ENCODE results near the gene ZNF775.
"Not testable (repeated sequence)": the region's sequence is repeated elsewhere in the genome, so short reads cannot be mapped to it uniquely, and the experiment has no call there.

The ZNF775 gene

DNA sequence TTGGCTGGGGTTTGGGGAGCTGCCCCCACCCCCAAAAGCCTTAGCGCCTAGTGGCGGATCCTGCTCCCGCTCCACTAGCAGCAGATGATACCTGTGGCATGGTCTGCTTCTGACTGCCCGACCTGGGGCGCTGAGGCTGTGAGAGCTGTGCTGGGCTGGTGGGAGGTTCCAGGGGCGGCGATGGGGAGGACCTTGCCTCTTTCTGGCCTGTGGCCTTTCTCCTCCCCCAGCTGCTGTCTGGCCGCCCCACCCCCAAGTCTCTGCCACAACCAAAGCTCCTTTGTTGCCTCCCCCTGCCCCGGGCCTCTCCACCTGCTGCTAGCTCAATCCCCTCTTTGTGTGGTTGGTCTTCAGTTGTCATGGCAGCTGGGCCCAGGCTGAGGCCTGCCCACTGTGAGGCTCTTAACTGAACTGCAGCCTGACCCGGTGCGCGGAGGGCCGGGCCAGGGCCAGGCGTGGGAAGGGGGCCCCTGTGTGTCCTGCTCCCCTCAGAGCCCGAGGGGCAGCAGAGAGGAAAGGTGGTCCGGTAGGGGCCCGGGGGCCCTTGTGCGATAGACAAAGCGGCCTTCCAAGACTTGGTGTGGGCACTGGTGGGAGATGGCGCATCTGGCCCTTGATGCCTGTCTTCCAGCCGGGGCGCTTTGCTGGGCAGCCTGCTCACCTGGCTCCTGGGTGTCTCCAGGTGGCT is 4.7 kb downstream of the ZNF775 start:
- DNase-seq: peak; percentile 91

DNA sequence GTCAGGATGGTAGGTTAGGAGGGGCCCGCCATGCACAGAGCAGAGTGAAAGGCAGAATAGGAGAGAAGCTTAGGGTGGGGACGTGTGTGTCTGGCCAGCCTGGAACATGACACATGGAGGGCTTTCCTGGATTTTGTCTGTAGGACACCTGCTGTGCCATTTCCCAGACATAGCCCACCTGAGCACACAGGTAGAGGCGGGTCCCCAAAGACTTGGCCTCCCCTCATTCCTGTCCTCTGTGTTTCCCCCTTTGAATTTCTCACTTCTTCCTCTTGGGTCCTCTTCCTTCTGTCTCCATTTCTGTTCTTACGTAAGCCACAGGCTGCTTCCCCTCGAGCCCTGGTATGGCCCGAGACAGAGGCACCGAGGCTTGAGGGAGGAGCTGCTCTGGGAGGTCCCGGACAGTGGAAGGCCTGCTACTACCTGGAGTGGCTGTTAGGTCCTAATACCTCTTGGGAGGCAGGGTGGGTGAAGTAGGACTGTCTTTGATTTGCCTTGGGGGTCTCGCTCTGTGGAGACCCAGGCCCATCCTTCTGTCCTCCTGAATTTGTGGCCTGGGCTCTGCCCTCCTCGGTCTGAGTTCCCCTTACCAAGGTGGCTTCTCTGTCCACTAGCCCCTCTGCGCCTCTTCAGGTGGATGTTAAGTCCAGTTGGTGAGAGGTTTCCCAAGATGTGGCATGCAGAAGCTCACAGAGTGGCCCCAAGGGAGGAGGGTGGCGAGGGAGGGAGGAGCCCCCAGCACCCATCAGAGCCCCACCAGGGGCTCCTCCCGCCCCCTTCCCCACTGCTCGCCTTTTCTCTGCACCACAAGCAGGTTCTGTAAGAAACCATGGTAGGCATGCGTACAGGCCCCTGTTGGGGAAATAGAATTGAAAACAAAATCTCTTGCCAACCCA is 5.5 kb downstream of the ZNF775 start:
- DNase-seq: no peak

DNA sequence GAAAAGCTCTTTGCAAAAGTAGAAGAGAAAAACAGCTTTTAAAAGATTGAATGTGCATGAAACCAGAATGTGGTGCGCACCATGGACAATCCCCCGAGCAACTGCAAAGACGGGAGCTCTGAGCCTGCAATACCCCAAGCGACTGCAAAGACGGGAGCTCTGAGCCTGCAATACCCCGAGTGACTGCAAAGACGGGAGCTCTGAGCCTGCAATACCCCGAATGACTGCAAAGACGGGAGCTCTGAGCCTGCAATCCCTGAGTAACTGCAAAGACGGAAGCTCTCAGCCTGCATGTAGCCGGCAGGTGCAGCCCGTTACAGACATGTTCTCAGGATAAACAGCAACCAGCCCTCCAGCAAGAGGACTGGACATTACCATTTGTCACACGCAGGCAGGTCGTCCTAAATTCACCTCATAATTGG is 6.2 kb downstream of the ZNF775 start:
- DNase-seq: no peak

DNA sequence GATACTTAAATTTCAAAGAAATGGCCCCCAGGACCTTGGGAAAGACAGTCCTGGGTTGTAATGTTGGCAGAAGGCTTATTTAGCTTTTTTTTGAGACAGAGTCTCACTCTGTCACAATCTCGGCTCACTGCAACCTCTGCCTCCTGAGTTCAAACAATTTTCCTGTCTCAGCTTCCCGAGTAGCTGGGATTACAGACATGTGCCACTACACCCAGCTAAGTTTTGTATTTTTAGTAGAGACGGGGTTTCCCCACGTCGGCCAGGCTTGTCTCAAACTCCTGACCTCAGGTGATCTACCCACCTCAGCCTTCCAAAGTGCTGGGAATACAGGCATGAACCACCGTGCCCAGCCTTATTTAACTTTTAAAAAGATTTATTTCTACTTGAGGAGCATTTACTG is 6.8 kb downstream of the ZNF775 start:
- DNase-seq: not testable (repeated sequence)

DNA sequence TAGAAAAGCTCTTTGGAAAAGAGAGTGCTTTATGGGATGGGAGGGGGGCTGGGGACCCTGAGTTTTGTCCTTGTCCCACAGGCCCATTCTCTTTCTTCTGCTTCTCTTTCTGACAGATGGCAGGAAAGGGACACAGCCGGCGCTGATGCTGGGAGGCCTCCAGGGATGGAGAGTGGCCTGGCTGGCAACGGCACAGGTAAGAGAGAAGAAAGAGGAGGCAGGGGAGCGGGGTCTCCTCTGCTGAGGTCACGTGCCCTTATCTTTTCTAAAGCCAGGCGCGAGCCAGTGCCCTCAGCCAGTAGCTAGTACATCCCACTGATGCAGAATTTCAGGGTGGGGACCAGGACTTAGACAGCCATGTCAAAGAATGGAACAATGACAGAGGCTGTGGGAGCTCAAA is 9.2 kb downstream of the ZNF775 start:
- no peak for DNase-seq

DNA sequence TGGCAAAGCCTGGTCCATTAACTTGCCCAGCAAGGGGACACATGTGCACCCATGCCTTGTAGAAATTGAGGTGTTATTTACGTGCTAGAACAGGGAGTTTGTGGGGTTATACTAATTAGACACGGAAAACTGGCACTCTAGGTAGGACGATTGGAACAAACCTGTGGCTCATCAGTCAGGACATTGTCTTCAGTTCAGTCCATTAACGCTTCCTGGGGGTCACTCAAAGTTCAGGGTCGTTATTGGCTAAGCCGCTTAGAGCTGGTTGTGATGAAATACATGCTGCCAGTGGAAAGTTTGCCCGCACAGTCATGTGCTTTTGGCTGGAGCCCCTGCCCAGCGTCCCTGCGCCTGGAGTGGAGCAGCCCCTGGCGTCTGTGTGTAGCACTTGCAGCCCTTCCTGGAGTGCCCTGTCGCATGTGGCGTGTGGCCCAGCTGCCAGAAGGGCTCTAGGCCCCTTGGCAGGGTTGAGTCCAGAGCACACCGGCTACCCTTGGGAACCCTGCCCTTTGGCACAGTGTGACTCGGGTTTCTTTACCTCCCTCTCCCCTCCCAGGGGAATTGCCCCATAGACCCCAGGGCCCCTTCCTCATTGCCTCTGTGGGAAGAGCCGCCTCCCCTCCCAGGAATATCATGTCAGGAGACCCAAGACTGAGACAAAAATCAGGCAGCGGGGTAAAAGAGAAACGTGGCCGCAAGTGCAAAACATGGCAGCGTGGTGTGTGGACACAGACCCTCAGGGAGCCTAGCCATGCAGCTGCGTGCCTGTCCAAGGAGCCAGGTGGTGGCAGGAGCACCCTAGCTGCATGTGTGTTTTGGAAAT is 9.8 kb downstream of the ZNF775 start:
- peak; percentile 82 for DNase-seq

DNA sequence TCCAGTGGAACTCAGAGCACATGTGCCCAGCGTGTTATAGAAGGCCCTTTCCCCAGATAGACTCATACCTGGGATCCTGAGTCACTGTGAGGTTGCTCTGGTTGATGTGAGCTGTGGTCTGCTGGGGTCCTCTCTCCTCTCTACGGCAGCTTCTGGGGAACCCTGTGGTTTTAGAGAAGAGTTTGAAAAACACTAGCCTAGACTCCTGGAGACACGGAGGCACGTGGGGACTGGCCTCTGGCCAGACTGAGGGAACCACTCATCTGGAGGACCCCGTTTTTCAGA is 10.3 kb downstream of the ZNF775 start:
- DNase-seq: no peak

DNA sequence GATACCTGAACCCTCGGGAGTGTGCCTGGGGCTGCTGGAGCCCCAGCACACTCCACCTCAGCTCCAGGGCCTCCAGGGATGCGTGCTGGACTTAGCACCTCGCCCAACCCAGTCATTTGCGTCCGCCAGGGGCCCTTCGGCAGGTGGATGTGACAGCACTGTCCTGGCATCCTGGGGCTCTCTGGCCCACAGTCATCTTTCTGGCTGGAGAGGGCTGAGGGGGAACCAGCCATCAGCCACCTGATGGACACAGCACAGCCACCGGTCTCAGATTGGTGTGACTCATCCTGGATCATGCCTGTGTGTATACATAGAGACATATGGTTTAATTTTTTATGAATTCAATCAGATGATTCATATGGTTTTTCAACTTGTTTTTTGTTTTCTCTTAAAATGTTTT is 11.1 kb downstream of the ZNF775 start:
- no peak for DNase-seq

DNA sequence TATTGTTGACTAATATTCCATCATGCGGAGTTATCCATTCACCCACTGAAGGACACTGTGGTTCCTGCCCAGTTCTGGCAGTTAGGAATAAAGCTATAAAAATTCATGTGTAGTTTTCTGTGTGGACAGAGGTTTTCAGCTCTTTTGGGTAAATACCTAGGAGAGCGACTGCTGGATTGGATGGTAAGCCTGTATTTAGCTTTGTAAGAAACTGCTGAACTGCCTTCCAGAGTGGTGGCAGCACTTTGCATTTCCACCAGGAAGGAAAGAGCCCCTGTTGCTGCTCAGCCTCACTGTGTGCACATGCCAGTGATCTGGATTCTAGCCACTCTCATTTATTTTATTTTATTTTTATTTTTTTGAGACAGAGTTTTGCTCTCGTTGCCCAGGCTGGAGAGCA is 14.2 kb downstream of the ZNF775 start:
- DNase-seq: no peak

DNA sequence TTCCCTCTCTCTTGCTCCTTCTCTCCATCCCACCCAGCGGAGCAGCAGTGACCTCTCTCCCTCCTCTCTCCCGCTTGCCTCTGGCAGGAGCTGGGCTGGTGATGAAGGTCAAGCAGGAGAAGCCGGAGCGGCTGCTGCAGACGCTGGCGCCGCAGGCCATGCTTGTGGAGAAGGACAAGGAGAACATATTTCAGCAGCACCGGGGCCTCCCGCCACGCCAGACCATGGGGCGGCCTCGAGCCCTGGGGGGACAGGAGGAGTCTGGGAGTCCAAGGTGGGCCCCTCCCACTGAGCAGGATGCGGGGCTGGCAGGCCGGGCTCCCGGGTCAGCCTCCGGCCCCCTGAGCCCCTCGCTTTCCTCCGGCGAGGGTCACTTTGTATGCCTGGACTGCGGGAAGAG is 17.3 kb downstream of the ZNF775 start:
- no peak for DNase-seq

DNA sequence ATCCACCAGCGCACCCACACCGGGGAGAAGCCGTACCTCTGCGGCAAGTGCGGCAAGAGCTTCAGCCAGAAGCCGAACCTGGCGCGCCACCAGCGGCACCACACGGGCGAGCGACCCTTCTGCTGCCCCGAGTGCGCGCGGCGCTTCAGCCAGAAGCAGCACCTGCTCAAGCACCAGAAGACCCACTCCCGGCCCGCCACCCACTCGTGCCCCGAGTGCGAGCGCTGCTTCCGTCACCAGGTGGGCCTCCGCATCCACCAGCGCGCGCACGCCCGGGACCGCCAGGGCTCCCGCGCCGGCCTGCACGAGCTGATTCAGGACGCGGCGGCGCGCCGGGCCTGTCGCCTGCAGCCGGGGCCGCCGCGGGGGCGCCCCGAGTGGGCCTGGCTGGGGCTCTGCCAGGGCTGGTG is 17.7 kb downstream of the ZNF775 start:
- DNase-seq: no peak

DNA sequence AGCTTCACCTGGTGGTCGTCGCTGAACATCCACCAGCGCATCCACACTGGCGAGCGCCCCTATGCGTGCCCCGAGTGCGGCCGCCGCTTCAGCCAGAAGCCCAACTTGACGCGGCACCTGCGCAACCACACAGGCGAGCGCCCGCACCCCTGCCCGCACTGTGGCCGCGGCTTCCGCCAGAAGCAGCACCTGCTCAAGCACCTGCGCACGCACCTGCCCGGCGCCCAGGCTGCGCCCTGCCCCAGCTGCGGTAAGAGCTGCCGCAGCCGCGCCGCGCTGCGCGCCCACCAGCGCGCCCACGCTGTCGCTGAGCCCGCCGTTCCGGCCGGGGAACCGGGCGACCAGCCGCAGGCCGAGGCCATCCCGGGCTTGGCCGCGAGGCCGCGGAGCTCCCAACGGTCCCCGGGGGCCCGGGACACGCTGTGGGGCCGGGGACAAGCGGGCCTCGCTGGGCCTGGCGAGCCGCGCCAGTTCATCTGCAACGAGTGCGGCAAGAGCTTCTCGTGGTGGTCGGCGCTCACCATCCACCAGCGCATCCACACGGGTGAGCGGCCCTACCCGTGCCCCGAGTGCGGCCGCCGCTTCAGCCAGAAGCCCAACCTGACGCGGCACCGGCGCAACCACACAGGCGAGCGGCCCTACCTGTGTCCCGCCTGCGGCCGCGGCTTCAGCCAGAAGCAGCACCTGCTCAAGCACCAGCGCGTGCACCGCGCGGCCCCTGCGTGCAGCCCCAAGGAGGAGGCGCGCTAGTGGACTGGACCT is 18.4 kb downstream of the ZNF775 start:
- no peak for DNase-seq

DNA sequence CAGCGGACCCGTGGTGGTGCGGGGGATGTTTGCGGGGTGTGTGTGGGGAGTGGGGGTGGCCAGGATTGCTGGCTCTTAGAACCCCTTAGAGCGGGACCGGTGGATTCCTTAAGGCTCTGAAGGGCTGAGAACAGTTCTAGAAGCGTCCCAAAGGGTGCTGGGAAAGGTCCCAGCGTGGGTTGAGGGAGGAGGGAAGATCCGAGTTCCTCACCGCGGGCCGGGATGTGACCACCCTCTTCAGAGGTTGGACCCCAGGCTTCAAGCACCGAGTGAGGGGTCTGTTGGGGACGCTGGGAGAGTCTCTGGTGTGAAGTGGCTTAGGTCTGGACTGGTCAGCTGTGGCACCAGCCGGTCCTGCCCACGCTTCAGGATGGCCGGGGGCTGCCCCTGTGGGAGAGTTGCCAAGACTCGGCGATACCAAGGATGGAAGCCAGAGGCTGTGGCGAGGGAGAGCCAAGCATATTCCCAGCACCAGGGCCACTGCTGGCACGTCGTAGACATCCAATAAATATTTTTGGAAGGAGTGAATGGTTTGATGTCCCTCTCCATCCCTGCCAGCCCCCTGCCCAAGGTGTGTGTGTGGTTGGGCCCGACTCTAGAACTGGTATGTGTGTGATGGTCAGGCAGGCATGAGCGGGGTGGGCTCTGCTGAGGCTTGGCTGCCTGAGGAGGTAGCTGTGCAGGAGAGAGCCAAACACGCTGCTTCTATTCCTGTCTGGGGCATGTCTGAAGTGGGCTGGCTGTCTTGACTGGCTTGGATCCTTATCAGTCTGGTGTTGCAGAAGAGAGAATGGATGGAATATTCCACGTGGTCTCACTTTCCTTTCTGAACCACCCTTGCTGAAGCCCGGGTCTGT is 19.2 kb downstream of the ZNF775 start:
- DNase-seq: no peak

DNA sequence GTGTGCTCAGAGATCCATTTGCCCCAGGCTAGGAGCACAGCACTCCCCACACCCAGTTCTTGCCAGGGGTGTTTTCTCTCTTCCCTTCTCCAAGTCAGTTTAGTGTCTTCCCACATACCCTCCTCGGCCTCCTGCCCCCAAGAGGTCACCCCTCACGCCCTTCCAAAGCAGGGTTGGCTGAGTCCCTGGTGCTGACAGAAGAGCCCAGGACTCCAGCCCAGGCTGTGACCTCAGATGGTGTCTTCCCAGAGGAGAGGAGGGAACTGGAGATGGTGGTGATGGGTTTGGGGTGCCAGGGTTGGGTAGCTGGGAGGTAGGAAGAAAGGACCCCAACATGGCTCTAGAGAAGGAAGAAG is 19.8 kb downstream of the ZNF775 start:
- DNase-seq: no peak

DNA sequence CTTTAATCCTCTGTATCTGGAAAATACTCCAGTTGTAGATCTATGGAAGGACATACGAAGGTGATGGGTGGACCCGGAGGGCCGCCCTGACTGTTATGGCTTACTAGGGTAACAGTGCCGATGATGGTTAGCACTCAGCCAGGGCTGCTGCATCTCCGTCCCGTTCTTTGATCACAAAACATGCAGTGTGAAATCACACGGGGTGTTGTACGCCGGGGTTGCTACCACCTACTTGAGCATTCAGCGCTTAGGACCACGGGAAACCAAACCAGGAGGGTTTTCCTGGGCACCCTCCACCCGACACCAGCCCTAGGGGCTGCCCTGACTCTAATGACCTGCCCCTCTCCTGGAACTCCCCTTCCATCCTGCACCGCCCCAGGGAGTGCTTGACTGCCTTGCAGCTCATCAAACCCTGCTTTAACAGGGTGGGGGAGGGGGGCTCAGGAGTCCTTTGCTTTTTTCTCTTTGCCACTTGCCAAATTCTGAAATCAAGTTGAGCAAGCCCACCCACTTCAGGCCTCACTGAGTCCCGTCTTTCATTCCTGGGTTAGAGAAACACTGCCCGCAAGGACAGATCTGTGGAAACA is 20.4 kb downstream of the ZNF775 start:
- DNase-seq: no peak

DNA sequence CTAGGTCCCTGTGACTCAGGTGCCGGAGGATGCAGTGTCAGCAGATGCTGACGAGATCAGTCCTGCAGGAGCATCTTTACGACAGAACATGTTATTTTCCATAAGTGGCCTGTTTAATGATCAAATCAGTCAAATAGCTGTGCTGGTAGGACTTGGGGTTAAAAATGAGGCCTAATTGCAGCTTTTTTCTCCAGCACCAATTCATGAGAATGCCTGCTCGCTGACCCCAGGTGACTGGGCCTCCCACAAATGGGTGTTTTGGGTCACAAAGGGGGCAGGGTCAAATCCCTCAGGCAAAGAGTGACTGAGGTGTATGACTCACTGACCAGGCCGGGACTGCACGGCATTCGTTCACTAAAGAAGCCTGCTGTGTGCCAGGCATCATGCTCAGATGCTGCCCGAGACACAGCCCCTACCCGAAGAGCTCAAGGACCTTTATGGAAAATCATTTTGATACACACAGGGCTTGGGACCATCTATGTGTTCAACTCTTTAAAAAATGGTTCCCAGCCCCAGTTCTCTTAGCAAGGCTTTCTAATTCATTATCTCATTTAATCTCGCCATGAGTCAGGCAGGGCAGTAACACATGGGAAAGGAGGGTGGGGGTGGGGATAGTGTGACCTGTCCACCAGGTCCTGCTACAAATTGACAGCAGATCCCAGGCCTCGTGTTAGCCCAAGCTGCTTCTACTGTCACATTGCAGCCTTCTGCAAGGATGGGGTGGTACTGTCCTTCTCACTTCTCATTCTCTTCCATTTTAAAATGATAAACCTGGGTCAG is 21.1 kb downstream of the ZNF775 start:
- no peak for DNase-seq

DNA sequence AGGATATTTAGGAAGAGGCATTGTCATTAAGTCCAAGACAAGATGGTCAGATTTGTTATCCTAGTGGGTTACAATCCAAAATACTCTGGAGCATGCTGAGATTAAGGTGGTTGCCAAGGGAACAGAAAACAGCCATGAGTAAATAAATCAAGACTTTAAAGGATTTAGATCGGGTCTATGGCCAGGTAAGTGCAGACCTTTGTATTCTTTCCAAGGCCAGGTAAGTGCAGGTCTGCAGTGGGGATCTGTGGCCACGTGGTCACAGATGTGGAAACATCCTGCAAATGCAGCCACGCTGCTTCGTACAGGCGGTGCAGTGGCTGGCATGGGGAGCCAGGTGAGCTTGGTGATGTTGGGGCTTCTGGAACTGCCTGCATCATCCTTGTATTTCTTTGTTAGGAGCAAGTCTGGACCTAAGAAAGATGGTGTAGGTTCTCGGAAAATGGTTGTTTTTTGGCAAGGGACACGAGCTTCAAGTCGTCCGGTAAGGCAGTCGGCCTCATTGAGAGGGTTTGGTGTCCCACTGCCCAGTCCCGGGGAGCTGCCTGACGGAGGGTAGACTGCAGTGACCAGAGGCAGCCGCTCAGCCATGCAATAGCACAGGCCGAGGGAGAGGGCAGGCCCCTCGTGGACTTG is 21.8 kb downstream of the ZNF775 start:
- DNase-seq: no peak

DNA sequence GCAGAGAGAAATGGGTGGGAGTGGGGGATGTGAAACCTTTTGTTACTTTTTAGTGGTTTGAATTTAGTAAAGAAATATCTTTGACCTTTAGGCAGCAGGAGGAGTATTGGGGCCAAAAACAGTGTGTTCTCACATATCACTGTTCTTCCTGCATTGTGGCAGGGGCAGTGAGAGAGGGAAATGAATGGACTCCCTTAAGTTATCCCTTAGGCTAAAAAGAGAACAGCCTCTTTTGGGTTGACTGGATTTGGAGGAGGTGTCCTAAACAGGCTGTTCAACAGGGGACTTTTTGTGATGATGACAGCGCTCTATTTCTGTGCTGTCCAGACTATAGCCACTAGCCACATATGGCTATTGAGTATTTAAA is 22.3 kb downstream of the ZNF775 start:
- no peak for DNase-seq

DNA sequence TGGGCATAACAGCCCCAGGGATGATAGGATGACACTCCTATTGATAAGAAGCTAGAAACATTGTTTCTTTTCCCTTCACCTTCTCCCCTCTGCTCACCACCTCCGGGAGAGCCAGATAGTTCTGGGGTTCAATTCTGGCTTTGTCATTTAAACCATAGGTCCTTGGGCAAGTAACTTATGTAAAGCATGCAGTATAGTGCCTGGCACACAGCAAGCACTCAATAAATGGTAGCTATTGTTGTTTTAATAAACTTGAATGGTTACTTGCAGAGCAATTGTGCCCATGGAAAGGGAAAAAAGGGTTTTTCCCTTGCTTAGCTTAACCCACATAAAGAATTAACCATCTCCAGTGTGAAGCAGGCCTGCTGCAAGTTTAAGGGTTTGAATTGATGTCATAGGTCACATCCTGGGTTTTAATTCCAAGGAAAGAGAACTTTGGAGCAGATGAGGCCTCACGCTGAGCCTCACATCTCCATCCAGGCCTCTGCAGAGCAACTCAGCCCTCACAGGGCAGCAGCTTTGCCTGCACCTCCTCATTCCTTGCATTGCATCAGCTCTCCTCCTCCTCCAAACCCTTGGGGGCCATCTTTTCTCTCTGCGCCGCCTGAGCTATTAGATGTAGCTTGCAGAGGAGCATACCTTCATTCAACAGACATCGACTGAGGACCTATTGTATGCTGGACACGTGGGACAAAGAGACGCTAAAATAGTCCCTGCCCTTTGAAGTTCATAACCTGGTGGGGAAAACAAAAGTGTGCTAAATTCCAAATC is 22.9 kb downstream of the ZNF775 start:
- DNase-seq: no peak
